Measurements from ENCODE around the gene YTHDC1.

YTHDC1 gene

DNA sequence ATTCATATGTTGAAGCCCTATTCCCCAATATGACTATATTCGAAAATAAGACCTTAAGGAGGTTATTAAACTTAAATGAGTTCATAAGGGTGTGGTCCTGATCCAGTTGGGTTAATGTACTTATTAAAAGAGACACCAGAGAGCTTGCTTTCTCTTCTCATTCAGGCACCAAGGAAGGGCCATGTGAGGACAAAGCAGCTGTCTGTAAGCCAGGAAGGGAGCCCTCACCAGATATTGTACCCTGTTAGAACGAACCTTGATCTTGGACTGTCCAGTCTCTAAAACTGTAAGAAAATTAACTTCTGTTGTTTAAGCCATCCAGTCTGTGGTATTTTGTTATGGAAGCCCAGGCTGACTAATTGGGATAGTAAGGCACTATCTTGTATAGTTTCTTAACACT lies 9.1 kb upstream of the YTHDC1 start:
- TF ChIP-seq, protein P1, sequence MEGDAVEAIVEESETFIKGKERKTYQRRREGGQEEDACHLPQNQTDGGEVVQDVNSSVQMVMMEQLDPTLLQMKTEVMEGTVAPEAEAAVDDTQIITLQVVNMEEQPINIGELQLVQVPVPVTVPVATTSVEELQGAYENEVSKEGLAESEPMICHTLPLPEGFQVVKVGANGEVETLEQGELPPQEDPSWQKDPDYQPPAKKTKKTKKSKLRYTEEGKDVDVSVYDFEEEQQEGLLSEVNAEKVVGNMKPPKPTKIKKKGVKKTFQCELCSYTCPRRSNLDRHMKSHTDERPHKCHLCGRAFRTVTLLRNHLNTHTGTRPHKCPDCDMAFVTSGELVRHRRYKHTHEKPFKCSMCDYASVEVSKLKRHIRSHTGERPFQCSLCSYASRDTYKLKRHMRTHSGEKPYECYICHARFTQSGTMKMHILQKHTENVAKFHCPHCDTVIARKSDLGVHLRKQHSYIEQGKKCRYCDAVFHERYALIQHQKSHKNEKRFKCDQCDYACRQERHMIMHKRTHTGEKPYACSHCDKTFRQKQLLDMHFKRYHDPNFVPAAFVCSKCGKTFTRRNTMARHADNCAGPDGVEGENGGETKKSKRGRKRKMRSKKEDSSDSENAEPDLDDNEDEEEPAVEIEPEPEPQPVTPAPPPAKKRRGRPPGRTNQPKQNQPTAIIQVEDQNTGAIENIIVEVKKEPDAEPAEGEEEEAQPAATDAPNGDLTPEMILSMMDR (IDR thresholded peaks at IDR 0.05; ENCODE audit: extremely low read depth, missing control alignments): no peak
- no peak for DNase-seq (ENCODE audit: low spot score)

DNA sequence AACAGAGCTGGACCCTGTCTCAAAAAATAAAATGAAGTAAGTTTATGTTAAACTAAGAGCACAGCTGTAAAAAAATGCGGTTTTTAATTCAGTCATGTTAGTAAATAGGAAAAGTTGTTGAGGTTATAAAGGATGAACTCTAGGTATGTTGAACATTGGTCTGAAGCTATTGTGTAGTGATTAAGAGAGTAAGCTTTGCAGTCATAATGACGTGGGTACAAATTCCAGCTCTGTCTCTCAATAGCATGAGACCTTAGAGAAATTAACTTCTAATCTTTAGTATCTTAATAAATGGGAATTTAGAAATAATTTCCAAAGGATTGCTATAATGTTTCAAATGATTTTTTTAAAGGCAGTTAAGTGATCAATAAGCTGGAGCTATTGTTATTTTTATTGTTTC lies 2.9 kb upstream of the YTHDC1 start:
- TF ChIP-seq, protein P1 (IDR thresholded peaks at IDR 0.05; ENCODE audit: extremely low read depth, missing control alignments): no peak
- DNase-seq (ENCODE audit: low spot score): no peak

DNA sequence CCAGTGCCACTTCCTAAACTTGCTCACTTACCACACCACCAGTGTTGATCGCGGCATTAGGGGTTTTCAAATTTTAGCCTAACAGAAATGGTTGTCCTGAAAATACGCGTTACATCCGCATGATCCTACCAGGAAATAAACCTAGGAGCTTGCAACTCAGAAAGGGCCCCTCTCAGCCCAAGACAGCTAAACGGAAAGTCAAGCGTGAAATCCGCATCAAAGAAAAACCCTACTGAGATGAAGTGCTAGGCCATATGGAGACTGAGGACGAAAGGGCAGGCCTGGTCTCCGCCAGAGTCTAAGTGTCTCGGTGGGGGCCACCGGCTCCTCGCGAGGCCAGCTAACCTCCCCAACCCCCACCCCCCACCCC lies 626 bp downstream of the YTHDC1 start:
- DNase-seq (ENCODE audit: low spot score): no peak
- TF ChIP-seq, protein P1 (IDR thresholded peaks at IDR 0.05; ENCODE audit: extremely low read depth, missing control alignments): no peak

DNA sequence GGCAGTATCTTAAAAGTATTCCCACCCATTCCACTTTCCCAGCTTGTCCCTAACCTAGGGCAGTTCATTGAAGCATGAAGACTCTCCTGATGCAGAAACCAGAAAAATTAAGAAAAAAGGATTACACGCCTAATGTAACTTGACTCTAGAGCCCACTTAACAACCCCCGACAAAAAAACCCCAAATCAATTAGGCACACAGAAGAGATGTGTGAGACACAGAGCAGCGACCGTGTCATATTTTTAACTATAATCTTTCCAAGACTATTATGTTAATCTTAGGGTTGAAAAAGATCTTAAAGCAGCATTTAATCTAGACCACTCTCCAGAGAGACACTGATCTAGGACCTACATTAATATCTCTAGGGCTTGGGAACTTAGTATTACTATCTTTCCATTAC lies 1.3 kb downstream of the YTHDC1 start:
- TF ChIP-seq, protein P1 (IDR thresholded peaks at IDR 0.05; ENCODE audit: extremely low read depth, missing control alignments): no peak
- no peak for DNase-seq (ENCODE audit: low spot score)

DNA sequence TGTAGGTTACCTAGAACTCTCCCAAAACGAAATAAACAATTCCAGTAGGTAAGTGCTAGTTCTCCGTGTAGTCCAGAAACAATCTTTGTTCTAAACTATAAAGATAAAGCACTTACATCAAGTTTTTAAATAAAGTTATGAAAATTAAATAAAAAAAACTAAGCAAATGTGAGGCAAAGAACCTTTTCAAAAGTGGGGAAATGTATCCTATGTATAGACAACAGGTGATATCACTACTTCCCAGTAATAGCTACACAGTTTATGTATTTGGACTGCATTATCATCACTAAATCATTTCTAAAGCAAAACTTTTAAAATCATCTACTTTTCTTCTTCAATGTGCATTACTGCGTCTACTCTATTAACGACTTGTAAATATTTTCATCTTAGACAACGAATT lies 2.0 kb downstream of the YTHDC1 start:
- TF ChIP-seq, protein P1 (IDR thresholded peaks at IDR 0.05; ENCODE audit: extremely low read depth, missing control alignments): no peak
- no peak for DNase-seq (ENCODE audit: low spot score)

DNA sequence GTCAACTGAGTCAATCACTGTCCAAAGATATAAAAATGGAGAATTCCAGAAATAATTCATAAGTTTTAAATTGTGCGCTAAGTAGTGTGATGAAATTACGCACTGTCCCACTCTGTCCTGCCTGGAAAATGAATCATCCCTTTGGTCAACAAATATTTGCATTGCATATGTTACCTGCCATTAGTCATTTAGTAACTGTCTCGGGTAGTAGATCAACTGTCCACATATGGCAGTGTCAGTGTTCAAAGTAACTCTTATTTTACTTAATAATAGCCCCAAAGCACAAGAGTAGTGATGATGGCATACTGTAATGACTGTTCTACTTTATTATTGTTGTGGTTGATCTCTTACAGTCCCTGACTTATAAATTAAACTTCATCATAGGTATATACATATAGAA lies 3.4 kb downstream of the YTHDC1 start:
- TF ChIP-seq, protein P1 (IDR thresholded peaks at IDR 0.05; ENCODE audit: extremely low read depth, missing control alignments): no peak
- DNase-seq (ENCODE audit: low spot score): no peak

DNA sequence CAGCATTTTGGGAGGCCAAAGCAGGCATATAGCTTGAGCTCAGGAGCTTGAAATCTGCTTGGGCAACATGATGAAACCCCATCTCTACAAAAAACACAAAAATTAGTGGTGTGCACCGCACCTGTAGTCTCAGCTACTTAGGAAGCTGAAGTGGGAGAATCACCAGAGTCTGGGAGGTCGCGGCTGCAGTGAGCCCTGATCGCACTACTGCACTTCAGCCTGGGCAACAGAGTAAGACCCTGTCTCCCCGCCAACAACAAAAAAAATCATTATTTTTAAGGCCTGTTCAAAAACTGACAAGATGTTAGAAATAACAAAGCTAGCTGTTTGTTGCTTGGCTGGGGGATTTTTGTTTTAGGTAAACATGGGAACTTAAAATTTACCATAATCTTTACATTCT lies 5.1 kb downstream of the YTHDC1 start:
- DNase-seq (ENCODE audit: low spot score): no peak
- TF ChIP-seq, protein P1 (IDR thresholded peaks at IDR 0.05; ENCODE audit: extremely low read depth, missing control alignments): no peak

Data from GM20000 (cell line).